ENCODE measurements around the gene ZBTB46.
"Not testable (repeated sequence)": the region's sequence is repeated elsewhere in the genome, so short reads cannot be mapped to it uniquely, and the experiment has no call there.

The ZBTB46 gene

GRCh38 chr20:63811491-63811875 lies 19.6 kb downstream of the ZBTB46 start:
- DNase-seq, result no peak

- no peak for DNase-seq
These were observed 20.2 kb downstream of the ZBTB46 start for GRCh38 chr20:63810730-63811490.

GRCh38 chr20:63809856-63810255 lies 21.2 kb downstream of the ZBTB46 start:
- DNase-seq, result no peak

GRCh38 chr20:63808964-63809674 lies 21.9 kb downstream of the ZBTB46 start:
- DNase-seq, result no peak

- no peak for DNase-seq
These were observed 22.8 kb downstream of the ZBTB46 start for GRCh38 chr20:63808145-63808724.

DNA sequence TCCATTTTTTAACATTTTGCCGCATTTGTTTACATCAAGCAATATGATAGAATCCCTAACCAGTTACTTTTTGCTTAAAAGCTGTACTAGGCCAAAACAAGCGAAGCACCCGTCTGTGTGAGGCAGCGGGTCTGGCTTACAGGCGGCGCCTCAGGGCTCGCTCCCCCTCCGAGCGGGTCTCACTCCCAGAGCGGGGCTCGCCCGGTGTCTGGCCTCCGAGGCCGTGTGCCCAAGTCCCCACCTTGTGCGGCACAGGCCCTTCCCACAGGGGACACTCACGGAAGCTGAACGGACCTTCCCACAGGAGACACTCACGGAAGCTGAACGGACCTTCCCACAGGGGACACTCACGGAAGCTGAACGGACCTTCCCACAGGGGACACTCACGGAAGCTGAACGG lies 23.4 kb downstream of the ZBTB46 start:
- no peak for DNase-seq

- no peak for DNase-seq
These were observed 26.8 kb downstream of the ZBTB46 start for GRCh38 chr20:63804308-63804636.

DNA sequence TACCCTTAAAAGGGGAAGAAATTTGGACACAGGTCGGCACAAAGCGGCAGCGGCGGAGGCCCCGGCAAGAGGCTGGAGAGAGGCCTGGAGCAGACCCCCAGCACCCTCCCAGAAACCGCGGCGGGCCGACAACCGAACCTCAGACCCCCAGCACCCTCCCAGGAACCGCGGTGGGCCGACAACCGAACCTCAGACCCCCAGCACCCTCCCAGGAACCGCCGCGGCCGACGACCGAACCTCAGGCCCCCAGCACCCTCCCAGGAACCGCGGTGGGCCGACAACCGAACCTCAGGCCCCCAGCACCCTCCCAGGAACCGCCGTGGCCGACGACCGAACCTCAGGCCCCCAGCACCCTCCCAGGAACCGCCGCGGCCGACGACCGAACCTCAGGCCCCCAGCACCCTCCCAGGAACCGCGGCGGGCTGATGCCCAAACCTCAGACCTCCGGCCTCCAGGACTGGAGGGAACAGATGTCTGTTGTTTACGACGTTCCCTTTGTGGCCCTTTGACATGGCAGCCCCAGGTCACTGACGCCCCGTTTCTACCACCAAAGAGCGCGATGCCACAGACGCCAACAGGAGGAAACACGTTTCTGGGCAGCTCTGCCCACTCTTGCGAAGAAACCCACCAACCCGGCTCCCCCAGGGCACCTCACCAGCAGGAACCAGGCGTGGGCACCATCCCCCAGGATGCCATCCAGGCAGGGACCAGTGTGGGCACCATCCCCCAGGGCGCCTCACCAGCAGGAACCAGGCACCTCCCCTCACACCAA lies 28.4 kb downstream of the ZBTB46 start:
- DNase-seq, result no peak

DNA sequence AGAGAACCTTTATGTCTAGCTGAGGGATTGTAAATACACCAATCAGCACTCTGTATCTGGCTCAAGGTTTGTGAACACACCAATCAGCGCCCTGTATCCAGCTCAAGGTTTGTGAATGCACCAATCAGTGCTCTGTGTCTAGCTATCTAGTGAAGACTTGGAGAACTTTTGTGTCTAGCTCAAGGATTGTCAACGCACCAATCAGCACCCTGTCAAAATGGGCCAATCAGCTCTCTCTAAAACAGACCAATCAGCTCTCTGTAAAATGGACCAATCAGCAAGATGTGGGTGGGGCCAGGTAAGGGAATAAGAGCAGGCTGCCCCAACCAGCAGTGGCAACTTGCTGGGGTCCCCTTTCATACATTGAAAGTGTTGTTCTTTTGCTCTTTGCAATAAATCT lies 29.9 kb downstream of the ZBTB46 start:
- not testable (repeated sequence) for DNase-seq

- DNase-seq, result not testable (repeated sequence)
These were observed 30.7 kb downstream of the ZBTB46 start for GRCh38 chr20:63800411-63800810.

DNA sequence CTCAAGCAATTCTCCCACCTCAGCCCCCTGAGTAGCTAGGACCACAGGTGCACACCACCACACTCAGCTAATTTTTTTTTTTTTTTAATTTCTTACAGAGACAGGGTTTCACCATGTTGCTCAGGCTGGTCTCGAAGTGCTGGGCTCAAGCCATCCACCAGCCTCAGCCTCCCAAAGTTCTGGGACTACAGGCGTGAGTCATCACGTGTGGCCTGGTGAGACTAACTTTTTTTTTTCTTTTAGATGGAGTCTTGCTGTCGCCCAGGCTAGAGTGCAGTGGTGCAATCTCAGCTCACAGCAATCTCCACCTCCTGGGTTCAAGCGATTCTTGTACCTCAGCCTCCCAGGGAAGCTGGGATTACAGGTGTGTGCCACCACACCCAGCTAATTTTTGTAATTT lies 31.9 kb downstream of the ZBTB46 start:
- not testable (repeated sequence) for DNase-seq

- DNase-seq, result not testable (repeated sequence)
These were observed 33.9 kb downstream of the ZBTB46 start for GRCh38 chr20:63797175-63797574.

DNA sequence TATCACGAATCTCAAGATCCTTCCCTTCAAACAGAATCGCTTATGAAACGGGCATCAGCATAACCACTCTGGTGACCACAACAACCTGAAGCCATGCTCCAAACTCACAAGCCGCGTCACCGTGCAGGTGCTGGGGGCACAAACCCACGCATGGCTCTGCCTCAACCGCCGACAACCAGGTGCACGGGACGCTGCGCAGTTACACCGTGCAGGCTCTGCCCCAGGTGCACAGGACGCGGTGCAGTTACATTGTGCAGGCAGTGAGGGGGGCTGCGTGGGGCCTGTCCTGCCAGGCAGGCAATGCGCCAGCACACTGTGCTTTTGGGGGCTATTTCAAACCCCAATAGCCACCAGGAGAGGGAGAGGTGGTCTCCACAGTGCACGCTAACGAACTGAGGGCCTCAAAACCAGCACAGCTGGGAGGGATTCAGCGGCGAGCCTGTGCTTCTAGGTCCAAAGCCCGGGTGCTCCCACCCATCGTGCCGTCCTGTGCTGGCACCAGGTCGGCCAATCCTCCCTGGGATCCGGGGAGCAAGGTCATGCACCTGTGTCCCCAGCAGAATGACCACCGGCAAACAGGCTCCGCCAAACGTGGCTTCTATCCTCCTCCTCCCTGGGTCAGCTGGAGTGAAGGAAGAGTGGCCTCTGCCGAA lies 35.8 kb downstream of the ZBTB46 start:
- no peak for DNase-seq

- no peak for DNase-seq
These were observed 36.5 kb downstream of the ZBTB46 start for GRCh38 chr20:63794614-63795013.

DNA sequence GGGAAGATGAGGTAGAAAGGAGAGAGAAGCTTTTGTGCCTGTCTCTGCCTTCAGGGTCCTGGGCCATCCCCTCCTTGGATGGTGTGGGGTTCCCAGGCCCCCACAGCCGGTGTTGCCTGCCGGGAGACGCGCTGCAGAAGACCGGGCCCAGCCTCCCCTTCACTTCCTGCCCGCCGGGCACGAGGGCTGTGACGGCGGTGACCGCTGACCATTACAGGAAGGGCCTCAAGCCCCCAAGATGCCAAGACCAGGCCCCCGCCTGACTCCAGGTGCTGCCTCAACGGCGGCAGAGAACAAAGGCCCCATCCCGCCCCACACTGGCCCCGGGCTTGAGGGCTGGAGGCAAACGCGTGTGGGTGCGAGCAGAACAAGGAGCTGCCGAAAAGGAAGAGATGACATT lies 38.2 kb downstream of the ZBTB46 start:
- no peak for DNase-seq

DNA sequence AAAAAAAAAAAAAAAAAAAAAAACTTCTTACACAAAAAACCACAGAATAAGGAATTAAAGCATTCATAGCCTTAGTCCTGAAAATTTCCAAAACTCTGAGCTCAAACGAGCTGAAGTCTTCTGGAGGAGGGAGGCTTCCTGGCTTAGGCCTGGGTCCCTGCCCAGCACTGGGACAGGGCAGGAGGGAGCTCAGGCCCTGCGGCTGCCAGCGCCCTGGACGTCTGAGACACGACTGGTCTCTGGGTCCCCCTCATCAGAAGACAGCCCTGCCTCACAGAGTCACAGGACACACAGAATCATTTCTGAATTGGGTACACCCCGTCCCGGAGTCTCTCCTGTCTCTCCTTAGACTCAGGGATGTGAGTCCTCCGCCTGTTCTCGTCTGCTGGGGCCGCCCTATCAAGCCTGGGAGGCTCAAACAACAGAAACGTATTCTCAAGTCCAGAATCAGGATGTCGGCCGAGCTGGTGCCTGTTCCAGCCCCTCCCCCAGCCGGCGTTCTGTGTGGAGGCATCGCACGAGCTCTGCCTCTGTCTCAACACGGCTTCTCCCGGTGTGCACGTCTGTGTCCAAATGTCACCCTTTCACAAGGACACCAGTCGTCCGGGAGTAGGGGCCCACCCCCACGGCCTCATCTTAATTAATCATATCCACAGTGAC lies 39.4 kb downstream of the ZBTB46 start:
- DNase-seq, result no peak

- no peak for DNase-seq
These were observed 40.4 kb downstream of the ZBTB46 start for GRCh38 chr20:63790572-63791168.

DNA sequence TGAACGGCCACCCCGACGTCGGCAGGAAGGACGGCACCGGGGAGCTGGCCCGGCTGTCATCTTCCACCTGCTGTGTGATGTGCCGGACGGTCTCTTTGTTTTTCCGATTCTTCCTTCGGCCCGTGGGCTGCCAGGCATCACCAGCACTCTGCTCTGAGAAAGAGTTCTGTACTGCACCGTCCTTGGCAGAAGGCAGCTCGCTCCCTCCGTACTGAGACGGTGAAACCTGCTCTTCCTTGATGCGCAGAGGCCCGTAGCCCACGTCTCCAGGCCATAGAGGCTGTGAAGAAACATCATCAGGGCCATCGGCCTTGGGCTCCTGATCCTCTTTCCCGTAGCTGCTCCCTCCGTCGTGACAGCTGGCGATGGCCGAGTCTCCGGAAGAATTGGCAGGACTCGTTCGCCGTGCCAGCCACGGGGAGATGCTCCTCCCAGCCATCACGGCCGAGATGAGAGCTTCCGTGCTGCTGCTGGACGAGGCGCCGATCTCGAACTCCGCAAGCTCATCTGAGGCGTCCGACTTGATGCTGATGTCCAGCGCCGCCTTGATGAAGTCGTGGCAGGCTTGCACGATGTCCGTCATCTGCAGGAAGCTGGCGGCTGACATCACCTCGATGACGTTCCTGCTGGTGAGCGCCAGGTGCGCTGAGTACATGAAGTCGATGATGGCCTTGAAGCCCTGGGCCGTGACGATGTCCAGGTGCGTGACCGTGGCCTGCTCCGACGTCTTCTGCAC lies 41.1 kb downstream of the ZBTB46 start:
- DNase-seq, result no peak

DNA sequence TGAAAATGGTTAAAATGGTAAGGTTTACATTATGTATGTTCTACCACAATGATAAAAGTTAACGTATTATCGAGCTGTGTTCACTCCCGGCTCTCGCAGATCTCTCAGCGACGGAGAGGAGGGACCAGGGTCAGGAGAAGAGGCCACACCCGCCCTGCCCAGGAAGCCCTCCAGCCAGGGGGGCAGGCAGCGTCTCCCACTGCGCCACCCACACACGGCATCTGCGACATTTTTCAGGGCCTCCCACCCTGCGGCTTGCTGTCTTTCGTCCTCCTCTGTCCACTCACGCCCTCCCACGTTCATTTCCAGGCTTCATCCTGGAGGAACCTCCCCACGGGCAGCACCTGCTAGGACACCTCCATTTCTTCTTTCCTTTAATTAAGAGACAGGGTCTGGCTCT lies 43.3 kb downstream of the ZBTB46 start:
- DNase-seq, result no peak

- DNase-seq, result no peak
These were observed 43.8 kb downstream of the ZBTB46 start for GRCh38 chr20:63787302-63787701.

- no peak for DNase-seq
These were observed 45.4 kb downstream of the ZBTB46 start for GRCh38 chr20:63785691-63786131.
